Natural killer cell treated with Interleukin-12 subunit alpha and Interleukin-12 subunit beta and Interleukin-15 and Interleukin-18, amount 100 ng/mL, for 72 hours (primary cell): Measurements from ENCODE around the gene BROX. TPM values are rescaled to one million over a fixed set of nuclear protein-coding genes. Genes with fewer than 3 reads are reported as not detected.

Source experiments
- ATAC-seq, 2 donors: fragments of 150-1000 bp; cut with Tn5 transposase in 1 of 2; sonication (Bioruptor Pico), chemical (Tn5 transposase) in 1 of 2; 2 replicates each; pipeline ENCODE4 v1.10.0; 2021
- DNase-seq: peaks from one replicate; pipeline ENCODE4 v3.0.0; 2022; ENCODE audit warnings: low spot score
- H3K27ac Mint-ChIP-seq, 2 donors: 1 replicate in 1 of 2; 2 replicates in 1 of 2; pipeline ENCODE4 v1.8.0; 2022; ENCODE audit warnings: mixed read lengths in 2 of 2, mild to moderate bottlenecking in 1 of 2, moderate library complexity in 1 of 2
- H3K27me3 Mint-ChIP-seq, 2 donors: 1 replicate in 1 of 2; 2 replicates in 1 of 2; pipeline ENCODE4 v1.8.0; 2022; ENCODE audit warnings: mixed read lengths in 2 of 2
- H3K36me3 Mint-ChIP-seq: one replicate; pipeline ENCODE4 v1.8.0; 2022; ENCODE audit warnings: mixed read lengths
- H3K4me1 Mint-ChIP-seq, 2 donors: 1 replicate in 1 of 2; 2 replicates in 1 of 2; pipeline ENCODE4 v1.8.0; 2022; ENCODE audit warnings: low read depth in 2 of 2, mixed read lengths in 2 of 2, mild to moderate bottlenecking in 1 of 2
- H3K4me3 Mint-ChIP-seq: one replicate; pipeline ENCODE4 v1.8.0; 2022; ENCODE audit warnings: mixed read lengths
- H3K9me3 Mint-ChIP-seq: 2 replicates; pipeline ENCODE4 v1.8.0; 2022; ENCODE audit warnings: mixed read lengths
- total RNA-seq, 2 donors: library from RNA; stranded (reverse); gene quantifications; one replicate each; pipeline ENCODE4 v1.2.3, GENCODE V29; 2022

BROX gene
- total RNA-seq, 2 donors from 2014 or later: 36.3 to 38.9 TPM

DNA sequence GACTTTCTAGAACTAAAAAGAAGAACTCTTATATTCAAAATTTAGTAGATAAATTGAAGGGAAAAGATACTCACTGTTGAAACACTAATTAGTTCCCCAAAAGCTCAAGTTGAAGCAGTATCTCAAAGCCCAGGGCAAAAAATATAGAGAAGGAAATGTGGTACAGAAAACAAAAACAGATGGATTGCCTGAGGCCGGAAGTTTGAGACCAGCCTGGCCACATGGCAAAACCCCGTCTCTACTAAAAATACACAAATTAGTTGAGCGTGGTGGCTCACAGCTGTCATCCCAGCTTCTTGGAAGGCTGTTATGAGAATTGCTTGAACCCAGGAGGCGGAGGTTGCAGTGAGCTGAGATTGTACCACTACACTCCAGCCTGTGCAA lies 60.6 kb downstream of the BROX start:
- Mint-ChIP-seq H3K36me3 (peaks cover 11% of the 10 kb centered on the region), H3K4me3 (peak overlapping the region; percentile 59), H3K4me1 (peaks cover 17 to 20% of the 10 kb centered on the region in 2 donors), H3K9me3 (peaks cover 10% of the 10 kb centered on the region), H3K27ac (peak overlapping the region; percentile 53 to 74), H3K27me3 (peaks cover 9 to 23% of the 10 kb centered on the region in 2 donors)
- peak; percentile 60 to 71 for ATAC-seq
- no peak for DNase-seq

- no peak overlapping the region for H3K27ac Mint-ChIP-seq
- DNase-seq (no peak), ATAC-seq (no peak)
- H3K4me3 Mint-ChIP-seq: no peak overlapping the region
- H3K9me3 Mint-ChIP-seq: no peaks in the 10 kb centered on the region
- peaks cover 19 to 21% of the 10 kb centered on the region in 2 donors for H3K27me3 Mint-ChIP-seq
- H3K4me1 Mint-ChIP-seq: peaks cover 11 to 12% of the 10 kb centered on the region in 2 donors
- H3K36me3 Mint-ChIP-seq: no peaks in the 10 kb centered on the region
These were observed 65.1 kb downstream of the BROX start for GRCh38 chr1:222777463-222777862.

GRCh38 chr1:222777977-222778376 lies 65.6 kb downstream of the BROX start:
- ATAC-seq (no peak), DNase-seq (no peak)
- peaks cover 21% of the 10 kb centered on the region in 2 donors for H3K27me3 Mint-ChIP-seq
- no peaks in the 10 kb centered on the region for H3K36me3 Mint-ChIP-seq
- no peak overlapping the region for H3K27ac Mint-ChIP-seq
- H3K4me1 Mint-ChIP-seq: peaks cover 6 to 7% of the 10 kb centered on the region in 2 donors
- H3K4me3 Mint-ChIP-seq: no peak overlapping the region
- H3K9me3 Mint-ChIP-seq: no peaks in the 10 kb centered on the region

DNA sequence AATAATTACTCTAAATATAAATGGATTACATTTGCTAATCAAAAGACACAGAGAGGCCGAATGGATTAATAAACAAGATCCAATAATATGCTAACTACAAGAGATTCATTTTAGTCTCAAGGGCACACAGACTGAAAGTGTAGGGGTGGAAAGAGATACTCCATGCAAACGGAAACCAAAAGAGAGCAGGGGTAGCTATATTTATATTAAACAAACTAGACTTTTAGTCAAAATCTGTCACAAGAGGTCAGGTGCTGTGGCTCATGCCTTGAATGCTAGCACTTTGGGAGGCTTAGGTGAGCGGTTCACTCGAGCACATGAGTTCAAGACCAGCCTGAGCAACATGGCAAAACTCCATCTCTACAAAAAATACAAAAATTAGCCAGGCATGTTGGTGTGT lies 68.9 kb downstream of the BROX start:
- Mint-ChIP-seq H3K27ac (no peak overlapping the region), H3K4me3 (no peak overlapping the region), H3K4me1 (no peaks in the 10 kb centered on the region), H3K36me3 (no peaks in the 10 kb centered on the region), H3K27me3 (peaks cover 31 to 33% of the 10 kb centered on the region in 2 donors), H3K9me3 (no peaks in the 10 kb centered on the region)
- DNase-seq: no peak
- no peak for ATAC-seq

DNA sequence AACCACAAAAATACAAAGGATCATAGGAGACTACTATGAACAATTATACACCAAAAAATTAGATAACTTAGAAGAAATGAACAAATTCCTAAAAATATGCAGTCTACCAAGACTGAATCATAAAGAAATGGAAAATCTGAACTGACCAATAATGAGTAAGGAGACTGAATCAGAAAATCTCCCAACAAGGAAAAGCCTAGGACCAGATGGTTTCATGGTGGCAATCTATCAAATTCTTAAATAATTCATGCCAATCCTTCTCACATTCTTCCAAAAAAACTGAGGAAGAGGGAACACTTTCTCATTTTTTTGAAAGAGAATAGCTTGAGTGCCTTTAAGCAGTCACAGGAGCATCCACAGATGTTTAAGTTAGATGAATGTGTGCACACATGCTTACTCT lies 70.7 kb downstream of the BROX start:
- Mint-ChIP-seq H3K4me1 (no peaks in the 10 kb centered on the region), H3K27ac (no peak overlapping the region), H3K9me3 (no peaks in the 10 kb centered on the region), H3K27me3 (peaks cover 37 to 41% of the 10 kb centered on the region in 2 donors), H3K36me3 (no peaks in the 10 kb centered on the region), H3K4me3 (no peak overlapping the region)
- DNase-seq (no peak), ATAC-seq (no peak)

GRCh38 chr1:222784371-222784770 lies 72.0 kb downstream of the BROX start:
- H3K4me1 Mint-ChIP-seq: no peaks in the 10 kb centered on the region
- no peaks in the 10 kb centered on the region for H3K9me3 Mint-ChIP-seq
- no peak for DNase-seq
- no peak overlapping the region for H3K4me3 Mint-ChIP-seq
- H3K27me3 Mint-ChIP-seq: peaks cover 37 to 41% of the 10 kb centered on the region in 2 donors
- no peaks in the 10 kb centered on the region for H3K36me3 Mint-ChIP-seq
- ATAC-seq: no peak
- no peak overlapping the region for H3K27ac Mint-ChIP-seq

Other genes starting within 250 kb of the BROX start
- gene HHIPL2, start 164.5 kb upstream of the BROX start, total RNA-seq: 1 to 10 TPM in 1 of 2 donors, under 1 TPM in 1; 0.74 to 1.8 TPM
- 10 to 100 TPM; 13.3 to 27.6 TPM for gene TAF1A, start 122.6 kb upstream of the BROX start, total RNA-seq
- 10 to 100 TPM; 41.0 to 43.6 TPM for gene MIA3, start 94.5 kb upstream of the BROX start, total RNA-seq
- 10 to 100 TPM; 30.5 to 42.5 TPM for gene AIDA, start 73 bp upstream of the BROX start, total RNA-seq
- gene FAM177B, start 24.6 kb downstream of the BROX start, total RNA-seq: under 1 TPM in 1 of 2 donors, not detected in 1; 0.98 TPM
- gene DISP1, start 102.5 kb downstream of the BROX start, total RNA-seq: 1 to 10 TPM; 2.2 to 2.9 TPM